Fibroblast of the aortic adventitia (primary cell): ENCODE results near the gene MAP4K4. TPM values are rescaled to one million over a fixed set of nuclear protein-coding genes. Genes with fewer than 3 reads are reported as not detected.

Experiments used
- DNase-seq: peaks from one replicate; pipeline ENCODE4 v3.0.0-alpha.2; 2010; ENCODE audit warnings: low read depth
- H3K4me3 ChIP-seq: 2 replicates; pipeline ENCODE4 v1.5.1; 2011; ENCODE audit warnings: low read depth, mild to moderate bottlenecking, control low read depth, low read length, moderate library complexity
- CTCF ChIP-seq: IDR thresholded peaks from 2 replicates; pipeline ENCODE4 v1.5.1; 2011; ENCODE audit warnings: mild to moderate bottlenecking, low read length, control low read depth, inconsistent platforms; ENCODE audit not compliant: insufficient read depth
- total RNA-seq: library from RNA; depleted of rRNA; stranded (reverse); fragments of >200 nt; gene quantifications from 2 replicates; pipeline ENCODE4 v1.2.3, GENCODE V29; 2012; ENCODE audit warnings: low replicate concordance

Gene MAP4K4
- total RNA-seq, 1 donor: 208 TPM

DNA sequence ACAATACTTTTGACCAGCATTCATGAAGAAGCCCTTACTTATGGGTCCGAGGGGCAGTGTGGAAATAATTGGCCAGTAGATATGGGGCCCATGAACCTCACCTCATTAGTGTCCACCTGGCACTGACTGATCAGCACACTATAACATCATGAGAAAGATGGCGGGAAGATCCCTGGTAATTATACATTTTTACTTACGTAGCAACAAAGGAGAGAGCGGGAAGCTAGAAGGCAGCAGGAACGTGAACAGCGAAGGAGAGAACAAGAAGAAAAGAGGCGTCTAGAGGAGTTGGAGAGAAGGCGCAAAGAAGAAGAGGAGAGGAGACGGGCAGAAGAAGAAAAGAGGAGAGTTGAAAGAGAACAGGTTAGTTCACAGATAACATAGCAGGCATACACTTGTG, 158.3 kb downstream of the MAP4K4 start:
- no peak for TF ChIP-seq CTCF
- H3K4me3 ChIP-seq: no peak overlapping the region
- DNase-seq: no peak

GRCh38 chr2:101858246-101858645, 160.7 kb downstream of the MAP4K4 start:
- no peak for DNase-seq
- H3K4me3 ChIP-seq: no peak overlapping the region
- no peak for TF ChIP-seq CTCF

GRCh38 chr2:101858910-101859309, 161.4 kb downstream of the MAP4K4 start:
- DNase-seq: no peak
- no peak for TF ChIP-seq CTCF

DNA sequence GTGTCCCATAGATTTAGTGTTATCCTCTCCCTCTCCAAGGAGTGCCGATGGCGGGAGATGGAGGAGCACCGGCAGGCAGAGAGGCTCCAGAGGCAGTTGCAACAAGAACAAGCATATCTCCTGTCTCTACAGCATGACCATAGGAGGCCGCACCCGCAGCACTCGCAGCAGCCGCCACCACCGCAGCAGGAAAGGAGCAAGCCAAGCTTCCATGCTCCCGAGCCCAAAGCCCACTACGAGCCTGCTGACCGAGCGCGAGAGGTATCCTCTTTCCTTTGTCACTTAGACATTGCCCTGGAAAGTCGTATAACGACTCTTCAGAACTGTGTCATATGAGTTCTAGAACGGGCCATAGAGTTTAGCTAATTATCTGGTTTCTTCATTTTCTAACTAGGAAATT, 162.1 kb downstream of the MAP4K4 start:
- DNase-seq: no peak
- no peak overlapping the region for H3K4me3 ChIP-seq
- TF ChIP-seq CTCF: no peak

More at GRCh38 chr2:101858910-101859309, 161.4 kb downstream of the MAP4K4 start:
- H3K4me3 ChIP-seq: no peak overlapping the region

DNA sequence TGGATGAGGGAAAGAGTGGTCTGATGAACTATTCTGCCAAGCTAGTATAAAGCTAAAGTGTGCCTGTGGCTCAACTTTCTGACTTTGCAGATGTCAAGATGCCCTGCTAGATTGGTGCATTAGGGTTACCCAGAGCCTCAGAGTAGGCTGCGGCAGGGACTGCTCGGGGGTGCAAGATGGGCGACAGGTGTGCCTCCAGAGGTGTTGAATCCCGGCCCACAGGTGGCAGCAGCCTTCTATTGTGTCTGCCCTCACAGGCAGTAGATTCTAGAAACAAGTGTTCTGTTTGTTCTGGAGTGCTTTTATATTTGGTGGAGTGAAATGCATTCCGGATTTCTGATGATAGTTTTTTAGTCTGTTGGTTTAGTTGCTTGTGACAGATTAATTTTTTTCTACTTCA, 162.7 kb downstream of the MAP4K4 start:
- H3K4me3 ChIP-seq: no peak overlapping the region
- no peak for TF ChIP-seq CTCF
- DNase-seq: no peak

DNA sequence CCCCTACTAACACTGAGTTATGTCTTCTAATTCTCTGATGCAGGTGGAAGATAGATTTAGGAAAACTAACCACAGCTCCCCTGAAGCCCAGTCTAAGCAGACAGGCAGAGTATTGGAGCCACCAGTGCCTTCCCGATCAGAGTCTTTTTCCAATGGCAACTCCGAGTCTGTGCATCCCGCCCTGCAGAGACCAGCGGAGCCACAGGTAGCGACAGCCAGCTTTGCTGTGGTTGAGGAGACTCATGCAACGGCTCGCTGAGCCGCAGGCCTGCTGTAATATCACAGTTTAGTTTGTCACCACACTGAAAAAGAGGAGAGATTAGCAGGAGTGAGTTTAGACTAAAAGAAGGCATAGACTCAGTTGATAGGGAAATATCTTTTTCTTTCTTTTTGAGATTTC, 163.3 kb downstream of the MAP4K4 start:
- no peak for DNase-seq
- no peak overlapping the region for H3K4me3 ChIP-seq
- TF ChIP-seq CTCF: no peak

- no peak for TF ChIP-seq CTCF
- no peak overlapping the region for H3K4me3 ChIP-seq
- DNase-seq: no peak
Measured at GRCh38 chr2:101861382-101861781, 163.9 kb downstream of the MAP4K4 start.
